Osteoblast (primary cell): Measurements from ENCODE around the gene LHFPL6. TPM values are rescaled to one million over a fixed set of nuclear protein-coding genes. Genes with fewer than 3 reads are reported as not detected.
A peak's percentile ranks its signal among the peaks of the same experiment; 100 is the strongest.

Source experiments
- DNase-seq: peaks from one replicate; pipeline ENCODE4 v3.0.0; 2011; ENCODE audit warnings: low spot score, mixed read lengths; ENCODE audit not compliant: insufficient read length; ENCODE audit errors: missing footprints
- H2AFZ ChIP-seq: 2 replicates; pipeline ENCODE4 v1.6.0; 2011; ENCODE audit warnings: mild to moderate bottlenecking, low read length
- H3K27ac ChIP-seq: 2 replicates; pipeline ENCODE4 v1.5.1; 2011; ENCODE audit warnings: mild to moderate bottlenecking, low read depth, low read length, moderate library complexity
- H3K27me3 ChIP-seq: 2 replicates; pipeline ENCODE4 v1.6.0; 2012; ENCODE audit warnings: mild to moderate bottlenecking, control low read depth, inconsistent platforms, low read length, moderate library complexity; ENCODE audit not compliant: insufficient read depth
- H3K36me3 ChIP-seq: 2 replicates; pipeline ENCODE4 v1.5.1; 2011; ENCODE audit warnings: mild to moderate bottlenecking, low read length, control low read depth, moderate library complexity; ENCODE audit not compliant: insufficient read depth
- H3K4me1 ChIP-seq: 2 replicates; pipeline ENCODE4 v1.5.1; 2011; ENCODE audit warnings: mild to moderate bottlenecking, low read length, control low read depth, moderate library complexity; ENCODE audit not compliant: insufficient read depth
- H3K4me2 ChIP-seq: 2 replicates; pipeline ENCODE4 v1.6.0; 2011; ENCODE audit warnings: mild to moderate bottlenecking, low read length; ENCODE audit not compliant: insufficient read depth
- H3K4me3 ChIP-seq: fragments of 200-600 bp; sonication (generic); 3 replicates; pipeline ENCODE4 v1.5.1; 2012; ENCODE audit warnings: mild to moderate bottlenecking, low read length, inconsistent platforms; ENCODE audit not compliant: insufficient read depth
- H3K79me2 ChIP-seq: 2 replicates; pipeline ENCODE4 v1.6.0; 2012; ENCODE audit warnings: mild to moderate bottlenecking, low read length, control low read depth, inconsistent platforms; ENCODE audit not compliant: insufficient read depth
- H3K9me3 ChIP-seq: 2 replicates; pipeline ENCODE4 v1.5.1; 2011; ENCODE audit warnings: low read depth, low read length, control low read depth
- H4K20me1 ChIP-seq: 2 replicates; pipeline ENCODE4 v1.6.0; 2012; ENCODE audit warnings: mild to moderate bottlenecking, low read length, control low read depth; ENCODE audit not compliant: insufficient read depth
- total RNA-seq: library from RNA; depleted of rRNA; stranded (reverse); fragments of >200 nt; gene quantifications from 2 replicates; pipeline ENCODE4 v1.2.3, GENCODE V29; 2012
- TF ChIP-seq, protein P1 (sequence below): IDR thresholded peaks from 2 replicates; pipeline ENCODE4 v1.5.1; 2011; ENCODE audit warnings: mild to moderate bottlenecking, low read depth, low read length, moderate library complexity; ENCODE audit errors: extremely low read depth

Gene LHFPL6
- total RNA-seq, 1 donor = 112 TPM

DNA sequence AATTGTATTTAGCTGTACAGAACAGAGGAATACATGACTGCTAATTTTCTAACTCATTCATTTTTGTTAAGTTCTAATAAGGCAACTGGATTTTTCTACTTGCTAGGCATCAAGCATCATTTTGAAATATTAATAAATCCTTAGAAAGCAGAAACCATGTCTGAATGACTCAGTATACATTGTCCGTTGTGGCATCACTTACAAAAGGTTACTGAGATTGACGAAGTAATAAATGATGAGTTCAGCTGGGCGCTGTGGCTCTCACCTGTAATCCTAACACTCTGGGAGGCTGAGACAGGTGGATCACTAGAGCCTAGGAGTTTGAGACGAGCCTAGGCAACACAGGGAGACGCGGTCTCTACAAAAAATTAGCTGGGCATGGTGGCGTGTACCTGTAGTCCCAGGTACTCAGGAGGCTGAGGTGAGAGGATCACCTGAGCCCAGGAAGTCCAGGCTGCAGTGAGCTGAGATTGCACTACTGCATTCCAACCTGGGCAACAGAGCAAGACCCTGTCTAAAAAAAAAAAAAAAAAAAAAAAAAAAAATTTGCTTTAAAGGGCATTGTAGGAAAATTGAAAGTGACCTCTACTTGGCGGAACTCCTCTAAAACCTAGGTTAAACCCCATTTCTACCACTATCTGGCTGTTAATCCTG is 36.6 kb downstream of the LHFPL6 start:
- peak overlapping the region; percentile 56 for H3K4me3 ChIP-seq
- no peak for DNase-seq
- no peaks in the 10 kb centered on the region for H3K27me3 ChIP-seq
- H3K36me3 ChIP-seq = no peaks in the 10 kb centered on the region
- peaks cover 42% of the 10 kb centered on the region for H3K4me1 ChIP-seq
- no peaks in the 10 kb centered on the region for H4K20me1 ChIP-seq
- peak overlapping the region; percentile 89 for H3K4me2 ChIP-seq
- H3K79me2 ChIP-seq = peaks cover 65% of the 10 kb centered on the region
- H2AFZ ChIP-seq = no peak overlapping the region
- TF ChIP-seq, protein P1, sequence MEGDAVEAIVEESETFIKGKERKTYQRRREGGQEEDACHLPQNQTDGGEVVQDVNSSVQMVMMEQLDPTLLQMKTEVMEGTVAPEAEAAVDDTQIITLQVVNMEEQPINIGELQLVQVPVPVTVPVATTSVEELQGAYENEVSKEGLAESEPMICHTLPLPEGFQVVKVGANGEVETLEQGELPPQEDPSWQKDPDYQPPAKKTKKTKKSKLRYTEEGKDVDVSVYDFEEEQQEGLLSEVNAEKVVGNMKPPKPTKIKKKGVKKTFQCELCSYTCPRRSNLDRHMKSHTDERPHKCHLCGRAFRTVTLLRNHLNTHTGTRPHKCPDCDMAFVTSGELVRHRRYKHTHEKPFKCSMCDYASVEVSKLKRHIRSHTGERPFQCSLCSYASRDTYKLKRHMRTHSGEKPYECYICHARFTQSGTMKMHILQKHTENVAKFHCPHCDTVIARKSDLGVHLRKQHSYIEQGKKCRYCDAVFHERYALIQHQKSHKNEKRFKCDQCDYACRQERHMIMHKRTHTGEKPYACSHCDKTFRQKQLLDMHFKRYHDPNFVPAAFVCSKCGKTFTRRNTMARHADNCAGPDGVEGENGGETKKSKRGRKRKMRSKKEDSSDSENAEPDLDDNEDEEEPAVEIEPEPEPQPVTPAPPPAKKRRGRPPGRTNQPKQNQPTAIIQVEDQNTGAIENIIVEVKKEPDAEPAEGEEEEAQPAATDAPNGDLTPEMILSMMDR = no peak
- H3K27ac ChIP-seq = peak overlapping the region; percentile 96
- no peaks in the 10 kb centered on the region for H3K9me3 ChIP-seq

DNA sequence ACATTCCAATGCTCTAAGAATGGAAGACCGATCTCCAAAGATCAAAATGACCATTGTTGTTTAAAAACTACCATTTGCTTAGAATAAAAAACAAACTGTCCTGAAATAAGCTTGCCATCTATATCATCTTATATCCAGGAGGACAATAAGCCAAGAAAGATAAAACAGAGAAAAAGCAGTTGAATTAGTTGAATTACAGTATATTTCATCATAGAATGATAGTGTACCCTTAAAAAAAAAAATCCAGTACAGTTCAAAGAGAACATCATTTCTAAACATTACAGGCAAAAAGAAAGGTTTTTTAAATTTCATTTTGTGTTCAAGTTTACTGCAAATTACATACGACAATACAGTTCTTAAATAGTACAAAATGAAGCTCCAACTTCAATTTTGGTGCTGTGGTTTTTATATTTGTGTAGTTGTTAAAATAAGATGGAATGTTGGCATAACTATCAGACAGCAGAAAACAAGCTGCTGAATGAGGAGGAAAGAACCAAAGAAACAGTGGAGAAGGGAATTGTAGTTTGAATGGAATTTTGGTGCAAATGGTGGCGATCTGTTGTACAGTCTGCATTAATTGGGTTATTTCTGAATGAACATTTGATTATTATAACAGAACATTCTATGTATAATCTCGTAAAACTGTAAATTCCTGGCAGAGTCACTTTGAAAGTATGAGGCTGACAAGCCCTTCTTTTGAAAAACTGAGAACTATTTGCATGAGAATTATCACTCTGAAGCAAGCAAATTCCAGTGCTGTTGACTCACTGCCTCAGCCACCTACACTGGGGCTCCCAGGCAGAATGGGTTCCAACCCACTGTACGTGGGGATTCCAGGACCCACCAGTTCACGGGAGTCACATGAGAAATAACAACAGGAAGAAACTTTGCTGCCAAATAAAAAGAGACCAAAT is 37.7 kb downstream of the LHFPL6 start:
- Histone ChIP-seq H3K27me3 (no peaks in the 10 kb centered on the region), H3K9me3 (no peaks in the 10 kb centered on the region), H3K4me3 (peak overlapping the region; percentile 56), H2AFZ (peak overlapping the region; percentile 32), H3K27ac (peak overlapping the region; percentile 96), H3K4me1 (peaks cover 42% of the 10 kb centered on the region), H3K4me2 (peak overlapping the region; percentile 89), H3K36me3 (no peaks in the 10 kb centered on the region), H4K20me1 (no peaks in the 10 kb centered on the region), H3K79me2 (peaks cover 70% of the 10 kb centered on the region)
- DNase-seq = peak; percentile 93
- TF ChIP-seq, protein P1 = no peak

DNA sequence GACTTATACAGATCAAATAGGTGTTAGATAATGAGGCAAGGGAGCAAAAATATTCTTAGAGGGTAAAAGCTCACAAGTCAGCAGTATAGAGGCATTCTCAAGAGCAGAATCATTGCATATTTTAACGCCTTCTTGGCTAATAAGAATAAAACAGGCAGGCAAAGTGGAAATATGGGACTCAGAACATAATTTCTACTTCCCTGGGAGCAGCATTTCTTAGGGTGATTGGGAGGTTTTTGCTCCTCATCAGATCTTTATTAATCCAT is 39.6 kb downstream of the LHFPL6 start:
- H3K36me3 ChIP-seq = no peaks in the 10 kb centered on the region
- H2AFZ ChIP-seq = no peak overlapping the region
- H3K4me1 ChIP-seq = peaks cover 46% of the 10 kb centered on the region
- H3K4me2 ChIP-seq = no peak overlapping the region
- H3K9me3 ChIP-seq = no peaks in the 10 kb centered on the region
- peaks cover 65% of the 10 kb centered on the region for H3K79me2 ChIP-seq
- DNase-seq = no peak
- TF ChIP-seq, protein P1 = no peak
- H4K20me1 ChIP-seq = no peaks in the 10 kb centered on the region
- no peaks in the 10 kb centered on the region for H3K27me3 ChIP-seq
- no peak overlapping the region for H3K4me3 ChIP-seq
- H3K27ac ChIP-seq = peak overlapping the region; percentile 96

DNA sequence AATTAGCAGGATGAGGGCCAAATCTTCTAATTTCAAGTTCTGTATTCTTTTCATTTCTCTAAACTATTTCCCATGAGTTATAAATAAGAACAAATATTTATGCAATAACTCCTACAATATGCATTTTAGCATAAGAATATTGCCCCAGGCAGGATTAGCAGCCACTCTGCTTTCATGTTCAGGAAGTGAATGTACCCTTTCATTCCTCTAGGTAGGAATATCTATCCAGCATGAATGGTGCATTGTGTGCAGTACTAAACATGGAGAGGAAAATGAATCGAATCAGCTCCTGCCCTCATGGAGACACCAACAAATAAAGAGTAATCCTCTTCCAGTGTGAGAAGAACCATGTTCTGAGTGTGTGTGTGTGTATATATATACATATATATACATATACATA is 41.0 kb downstream of the LHFPL6 start:
- Histone ChIP-seq H3K27me3 (no peaks in the 10 kb centered on the region), H3K79me2 (peaks cover 67% of the 10 kb centered on the region), H3K27ac (no peak overlapping the region), H3K4me1 (peaks cover 46% of the 10 kb centered on the region), H3K4me3 (no peak overlapping the region), H2AFZ (no peak overlapping the region), H3K9me3 (no peaks in the 10 kb centered on the region), H4K20me1 (no peaks in the 10 kb centered on the region), H3K4me2 (no peak overlapping the region), H3K36me3 (no peaks in the 10 kb centered on the region)
- TF ChIP-seq, protein P1 = no peak
- no peak for DNase-seq
